IMR-90 (cell line): ENCODE data around the gene IFNGR1. TPM values are rescaled to one million over a fixed set of nuclear protein-coding genes. Genes with fewer than 3 reads are reported as not detected.

Source experiments
- ATAC-seq: fragments of 200-7000 bp; cut with Tn5 transposase; 2 replicates; pipeline ENCODE4 v1.9.1; 2020; ENCODE audit warnings: low read depth, mild to moderate bottlenecking, moderate library complexity
- BruUV-seq: library from RNA; stranded (reverse); fragments of 400-500 nt; replicated peaks from 2 replicates; lab custom pipeline; 2021; lab: Mats Ljungman, UMichigan
- CTCF ChIA-PET: fragments of 300-600 bp; formaldehyde crosslinking; extraction: SDS; loops from one replicate; lab custom pipeline; 2021; ENCODE audit warnings: antibody characterized with exemption; lab: Yijun Ruan, JAX
- POLR2A ChIA-PET: fragments of 300-600 bp; sonication (Branson Sonifier 250); formaldehyde crosslinking; loops from one replicate; lab custom pipeline; 2022; ENCODE audit warnings: antibody characterized with exemption; ENCODE audit not compliant: unreplicated experiment; lab: Charles Lee
- DNase-seq: peaks from one replicate; pipeline ENCODE4 v3.0.0; 2013
- H2AFZ ChIP-seq: replicated peaks from 2 replicates; pipeline ENCODE3; 2013; ENCODE audit warnings: low read length, mild to moderate bottlenecking; ENCODE audit not compliant: poor library complexity
- H2AK5ac ChIP-seq: 2 replicates; pipeline ENCODE4 v1.6.1; 2013; ENCODE audit warnings: low read depth, low read length, inconsistent platforms
- H2AK9ac ChIP-seq: replicated peaks from 2 replicates; pipeline ENCODE3; 2013; ENCODE audit warnings: mild to moderate bottlenecking, low read depth, low read length, moderate library complexity; ENCODE audit not compliant: poor library complexity
- H2BK120ac ChIP-seq: 2 replicates; pipeline ENCODE4 v1.6.1; 2013; ENCODE audit warnings: low read depth, low read length, inconsistent platforms
- H2BK15ac ChIP-seq: 3 replicates; pipeline ENCODE4 v1.6.1; 2013; ENCODE audit warnings: low read depth, low read length, inconsistent platforms
- H2BK20ac ChIP-seq: 2 replicates; pipeline ENCODE4 v1.6.1; 2013; ENCODE audit warnings: low read depth, mild to moderate bottlenecking, inconsistent platforms, low read length, moderate library complexity
- H2BK5ac ChIP-seq: 2 replicates; pipeline ENCODE4 v1.6.1; 2013; ENCODE audit warnings: mild to moderate bottlenecking, low read depth, low read length, inconsistent platforms; ENCODE audit not compliant: poor library complexity, severe bottlenecking
- H3K14ac ChIP-seq: replicated peaks from 2 replicates; pipeline ENCODE4 v1.6.1; 2013; ENCODE audit warnings: low read depth, low read length, inconsistent platforms
- H3K18ac ChIP-seq: 2 replicates; pipeline ENCODE4 v1.6.1; 2013; ENCODE audit warnings: low read depth, low read length, control low read depth
- H3K23ac ChIP-seq: 2 replicates; pipeline ENCODE4 v1.6.1; 2013; ENCODE audit warnings: low read depth, low read length, inconsistent platforms
- H3K27ac ChIP-seq: 2 replicates; pipeline ENCODE4 v1.5.1; 2013; ENCODE audit warnings: mild to moderate bottlenecking, control low read depth, low read length; ENCODE audit not compliant: insufficient read depth
- H3K27me3 ChIP-seq: 2 replicates; pipeline ENCODE4 v1.6.1; 2013; ENCODE audit warnings: low read length; ENCODE audit not compliant: control insufficient read depth, insufficient read depth
- H3K36me3 ChIP-seq: 2 replicates; pipeline ENCODE4 v1.6.1; 2013; ENCODE audit warnings: low read length, mixed read lengths; ENCODE audit not compliant: control insufficient read depth, insufficient read depth
- H3K4ac ChIP-seq: 2 replicates; pipeline ENCODE4 v1.6.1; 2013; ENCODE audit warnings: low read depth, low read length, inconsistent platforms
- H3K4me1 ChIP-seq: 2 replicates; pipeline ENCODE4 v1.6.1; 2013; ENCODE audit warnings: low read length, mixed read lengths; ENCODE audit not compliant: control insufficient read depth, insufficient read depth
- H3K4me2 ChIP-seq: 2 replicates; pipeline ENCODE4 v1.6.1; 2013; ENCODE audit warnings: low read depth, mild to moderate bottlenecking, control low read depth, low read length, moderate library complexity
- H3K4me3 ChIP-seq: 2 replicates; pipeline ENCODE4 v1.5.1; 2013; ENCODE audit warnings: low read depth, mild to moderate bottlenecking, control low read depth, low read length, moderate library complexity; ENCODE audit not compliant: insufficient read depth
- H3K56ac ChIP-seq: 2 replicates; pipeline ENCODE4 v1.6.1; 2013; ENCODE audit warnings: low read length, inconsistent platforms; ENCODE audit not compliant: insufficient read depth; ENCODE audit errors: extremely low read depth
- H3K79me1 ChIP-seq, 2 experiments: 2 replicates each; pipeline ENCODE4 v1.6.1; 2013; ENCODE audit warnings: low read length in 2 of 2, inconsistent platforms in 1 of 2, low read depth in 1 of 2
- H3K9ac ChIP-seq: 2 replicates; pipeline ENCODE4 v1.6.1; 2013; ENCODE audit warnings: low read depth, low read length, control low read depth
- H3K9me1 ChIP-seq: 2 replicates; pipeline ENCODE4 v1.6.1; 2013; ENCODE audit warnings: low read length, inconsistent platforms; ENCODE audit not compliant: insufficient read depth
- H3K9me3 ChIP-seq: 2 replicates; pipeline ENCODE4 v1.6.1; 2013; ENCODE audit warnings: low read length; ENCODE audit not compliant: control insufficient read depth, insufficient read depth
- H4K20me1 ChIP-seq: 2 replicates; pipeline ENCODE4 v1.6.1; 2013; ENCODE audit warnings: low read length, inconsistent platforms; ENCODE audit not compliant: insufficient read depth
- H4K5ac ChIP-seq: 2 replicates; pipeline ENCODE4 v1.6.1; 2013; ENCODE audit warnings: mild to moderate bottlenecking, low read depth, low read length, control low read depth
- H4K8ac ChIP-seq, 2 experiments: 2 replicates each; pipeline ENCODE4 v1.6.1; 2013; ENCODE audit warnings: low read depth in 2 of 2, low read length in 2 of 2, control low read depth in 1 of 2, inconsistent platforms in 1 of 2
- H4K91ac ChIP-seq: 2 replicates; pipeline ENCODE4 v1.6.1; 2013; ENCODE audit warnings: low read depth, low read length, inconsistent platforms; ENCODE audit not compliant: insufficient read depth
- BHLHE40 ChIP-seq: fragments of 150-350 bp; IDR thresholded peaks from 2 replicates; pipeline ENCODE4 v1.6.1; 2016; ENCODE audit warnings: mild to moderate bottlenecking, low read depth, low read length
- CEBPB ChIP-seq: IDR thresholded peaks from 2 replicates; pipeline ENCODE4 v1.6.1; 2012; ENCODE audit warnings: low read depth, low read length, improper control_type of control experiment
- CHD1 ChIP-seq: IDR thresholded peaks from 2 replicates; pipeline ENCODE4 v1.6.1; 2012; ENCODE audit warnings: low read depth, low read length, improper control_type of control experiment
- FOS ChIP-seq: fragments of 150-350 bp; IDR thresholded peaks from 2 replicates; pipeline ENCODE4 v1.6.1; 2016; ENCODE audit warnings: low read depth, low read length
- MAFK ChIP-seq: IDR thresholded peaks from 2 replicates; pipeline ENCODE4 v1.6.1; 2012; ENCODE audit warnings: low read depth, low read length, improper control_type of control experiment
- MAZ ChIP-seq: IDR thresholded peaks from 2 replicates; pipeline ENCODE4 v1.6.1; 2012; ENCODE audit warnings: low read depth, mild to moderate bottlenecking, low read length, improper control_type of control experiment, moderate library complexity, borderline replicate concordance
- MXI1 ChIP-seq: IDR thresholded peaks from 2 replicates; pipeline ENCODE4 v1.6.1; 2012; ENCODE audit warnings: low read depth, mild to moderate bottlenecking, low read length, moderate library complexity, borderline replicate concordance
- NFE2L2 ChIP-seq: fragments of 150-350 bp; IDR thresholded peaks from 2 replicates; pipeline ENCODE4 v1.6.1; 2016; ENCODE audit warnings: low read depth, mild to moderate bottlenecking, low read length
- POLR2A ChIP-seq: IDR thresholded peaks from 2 replicates; pipeline ENCODE4 v1.6.1; 2012; ENCODE audit warnings: mild to moderate bottlenecking, low read depth, low read length
- RAD21 ChIP-seq: IDR thresholded peaks from 2 replicates; pipeline ENCODE4 v1.6.1; 2012; ENCODE audit warnings: low read length, improper control_type of control experiment
- RCOR1 ChIP-seq: IDR thresholded peaks from 2 replicates; pipeline ENCODE4 v1.6.1; 2012; ENCODE audit warnings: mild to moderate bottlenecking, low read length, improper control_type of control experiment; ENCODE audit not compliant: insufficient replicate concordance
- RFX5 ChIP-seq: IDR thresholded peaks from 2 replicates; pipeline ENCODE4 v1.8.0; 2012; ENCODE audit warnings: low read depth, mild to moderate bottlenecking, low read length, moderate library complexity
- SMC3 ChIP-seq: fragments of 150-350 bp; IDR thresholded peaks from 2 replicates; pipeline ENCODE4 v1.6.1; 2016; ENCODE audit warnings: low read depth, mild to moderate bottlenecking, antibody characterized with exemption, low read length, moderate library complexity
- WGBS, 2 experiments: methylation state at CpG; one replicate each; pipeline versions ENCODE4 v1.1.5 to v1.1.7; 2013; ENCODE audit warnings: missing lambda C conversion rate in 2 of 2; ENCODE audit not compliant: insufficient read length in 1 of 2; ENCODE audit errors: extremely low coverage in 2 of 2; 5-methylcytosine and 5-hydroxymethylcytosine counted together
- dilution Hi-C: fragments of 300-500 bp; cut with HindIII; formaldehyde crosslinking; loops from one replicate; pipeline ENCODE4 v1.14.3; 2018; ENCODE audit warnings: low sequenced_read_pairs; ENCODE audit not compliant: unreplicated experiment
- in situ Hi-C: fragments of 300-500 bp; cut with MboI; formaldehyde crosslinking; loops from 3 replicates; pipeline ENCODE4 v1.14.3; 2019; ENCODE audit warnings: low sequenced_read_pairs, inconsistent platforms, mixed read lengths
- intact Hi-C: fragments of 100-400 bp; cut with micrococcal nuclease; formaldehyde crosslinking; loops from 2 replicates; pipeline ENCODE4 v1.10.0; 2022
- polyA plus RNA-seq, 3 experiments: library from polyadenylated mRNA; depleted of rRNA; stranded (reverse); fragments of >200 nt; gene quantifications; 2 replicates each; pipeline ENCODE4 v1.2.3, GENCODE V29; 2012; ENCODE audit warnings: low replicate concordance in 1 of 3
- total RNA-seq: library from RNA; depleted of rRNA; stranded (reverse); fragments of >200 nt; gene quantifications from 2 replicates; pipeline ENCODE4 v1.2.3, GENCODE V29; 2012
- TF ChIP-seq, protein P1 (sequence below): fragments of 150-350 bp; IDR thresholded peaks from 2 replicates; pipeline ENCODE4 v1.6.1; 2016; ENCODE audit warnings: low read depth, mild to moderate bottlenecking, low read length, moderate library complexity, borderline replicate concordance
- TF ChIP-seq, protein P2 (sequence below): conservative IDR thresholded peaks from 2 replicates; pipeline ENCODE4 v1.5.1; 2012; ENCODE audit warnings: mild to moderate bottlenecking, low read depth, low read length, improper control_type of control experiment
- TF ChIP-seq, protein P3 (sequence below): fragments of 150-350 bp; IDR thresholded peaks from 2 replicates; pipeline ENCODE4 v1.6.1; 2017; ENCODE audit warnings: mild to moderate bottlenecking, antibody characterized with exemption, low read length, low read depth

The IFNGR1 gene
- total and polyA plus RNA-seq, 2 of the 4 experiments (the other 2 are of a cell fraction), result 19.1 to 25.6 TPM

DNA sequence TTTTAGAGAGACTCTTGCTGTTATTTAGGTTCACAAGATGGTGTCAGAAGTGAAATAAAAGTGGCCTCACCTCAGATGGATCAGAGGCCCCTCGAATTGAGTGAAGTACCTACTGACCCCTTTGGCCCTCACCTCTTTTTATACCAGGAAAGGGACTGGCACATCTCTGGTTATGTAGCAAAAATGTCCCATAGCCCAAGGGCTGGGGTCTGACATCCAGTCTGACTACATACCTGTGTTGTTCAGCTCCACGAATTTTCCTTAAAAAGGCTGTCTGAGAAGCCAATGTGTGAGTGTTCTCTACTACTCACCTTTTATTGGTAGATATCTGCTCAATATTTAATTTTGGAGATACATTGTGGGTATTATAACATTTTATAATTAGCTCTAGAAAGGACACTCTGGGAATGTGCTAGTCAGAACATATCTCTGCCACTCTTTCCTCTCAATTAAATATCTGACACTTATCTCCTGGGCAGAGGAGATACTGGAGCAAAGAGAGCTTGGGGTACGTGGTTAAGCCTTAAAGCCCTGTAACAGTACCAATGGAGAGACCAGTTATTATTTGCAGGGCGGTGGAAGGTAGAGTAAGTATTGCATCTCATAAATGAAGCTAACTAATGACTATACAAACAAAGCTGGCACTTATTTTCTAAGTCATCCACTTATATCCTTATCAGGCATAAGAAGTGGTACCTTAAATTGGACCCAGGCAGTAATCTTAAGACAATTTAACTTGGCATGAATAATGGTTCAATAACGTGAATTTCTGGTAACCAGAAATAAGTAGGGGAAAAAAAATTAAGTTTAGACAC, 25.7 kb downstream of the IFNGR1 start:
- Histone ChIP-seq H3K27me3 (no peaks in the 10 kb centered on the region), H2BK120ac (no peak overlapping the region), H3K9ac (no peak overlapping the region), H4K8ac (no peak overlapping the region), H2AK9ac (no peak overlapping the region), H3K4ac (no peak overlapping the region), H3K27ac (no peak overlapping the region), H3K18ac (no peak overlapping the region), H4K91ac (no peak overlapping the region), H3K79me1 (no peaks in the 10 kb centered on the region), H2BK15ac (no peak overlapping the region), H2BK5ac (no peak overlapping the region), H3K4me2 (no peak overlapping the region), H3K14ac (no peak overlapping the region), H3K9me1 (no peaks in the 10 kb centered on the region), H2BK20ac (no peak overlapping the region), H4K5ac (no peak overlapping the region), H3K4me3 (no peak overlapping the region), H3K9me3 (no peaks in the 10 kb centered on the region), H3K23ac (no peak overlapping the region), H4K20me1 (no peaks in the 10 kb centered on the region), H3K4me1 (no peaks in the 10 kb centered on the region), H2AK5ac (no peak overlapping the region), H3K36me3 (peaks cover 5% of the 10 kb centered on the region), H3K56ac (no peak overlapping the region), H2AFZ (no peak overlapping the region)
- no CpG with 5 or more reads among the region's 5 CpGs for WGBS, 2 experiments
- ChIA-PET CTCF (no interaction called here), POLR2A (no interaction called here)
- dilution Hi-C loops, result no loop called here
- TF ChIP-seq RFX5, result no peak
- no peak for TF ChIP-seq MAFK
- no peak for TF ChIP-seq RAD21
- TF ChIP-seq RCOR1, result no peak
- no peak for TF ChIP-seq BHLHE40
- TF ChIP-seq CHD1, result no peak
- TF ChIP-seq, protein P1, sequence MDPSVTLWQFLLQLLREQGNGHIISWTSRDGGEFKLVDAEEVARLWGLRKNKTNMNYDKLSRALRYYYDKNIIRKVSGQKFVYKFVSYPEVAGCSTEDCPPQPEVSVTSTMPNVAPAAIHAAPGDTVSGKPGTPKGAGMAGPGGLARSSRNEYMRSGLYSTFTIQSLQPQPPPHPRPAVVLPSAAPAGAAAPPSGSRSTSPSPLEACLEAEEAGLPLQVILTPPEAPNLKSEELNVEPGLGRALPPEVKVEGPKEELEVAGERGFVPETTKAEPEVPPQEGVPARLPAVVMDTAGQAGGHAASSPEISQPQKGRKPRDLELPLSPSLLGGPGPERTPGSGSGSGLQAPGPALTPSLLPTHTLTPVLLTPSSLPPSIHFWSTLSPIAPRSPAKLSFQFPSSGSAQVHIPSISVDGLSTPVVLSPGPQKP, result no peak
- TF ChIP-seq, protein P2, sequence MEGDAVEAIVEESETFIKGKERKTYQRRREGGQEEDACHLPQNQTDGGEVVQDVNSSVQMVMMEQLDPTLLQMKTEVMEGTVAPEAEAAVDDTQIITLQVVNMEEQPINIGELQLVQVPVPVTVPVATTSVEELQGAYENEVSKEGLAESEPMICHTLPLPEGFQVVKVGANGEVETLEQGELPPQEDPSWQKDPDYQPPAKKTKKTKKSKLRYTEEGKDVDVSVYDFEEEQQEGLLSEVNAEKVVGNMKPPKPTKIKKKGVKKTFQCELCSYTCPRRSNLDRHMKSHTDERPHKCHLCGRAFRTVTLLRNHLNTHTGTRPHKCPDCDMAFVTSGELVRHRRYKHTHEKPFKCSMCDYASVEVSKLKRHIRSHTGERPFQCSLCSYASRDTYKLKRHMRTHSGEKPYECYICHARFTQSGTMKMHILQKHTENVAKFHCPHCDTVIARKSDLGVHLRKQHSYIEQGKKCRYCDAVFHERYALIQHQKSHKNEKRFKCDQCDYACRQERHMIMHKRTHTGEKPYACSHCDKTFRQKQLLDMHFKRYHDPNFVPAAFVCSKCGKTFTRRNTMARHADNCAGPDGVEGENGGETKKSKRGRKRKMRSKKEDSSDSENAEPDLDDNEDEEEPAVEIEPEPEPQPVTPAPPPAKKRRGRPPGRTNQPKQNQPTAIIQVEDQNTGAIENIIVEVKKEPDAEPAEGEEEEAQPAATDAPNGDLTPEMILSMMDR, result no peak
- TF ChIP-seq, protein P3, sequence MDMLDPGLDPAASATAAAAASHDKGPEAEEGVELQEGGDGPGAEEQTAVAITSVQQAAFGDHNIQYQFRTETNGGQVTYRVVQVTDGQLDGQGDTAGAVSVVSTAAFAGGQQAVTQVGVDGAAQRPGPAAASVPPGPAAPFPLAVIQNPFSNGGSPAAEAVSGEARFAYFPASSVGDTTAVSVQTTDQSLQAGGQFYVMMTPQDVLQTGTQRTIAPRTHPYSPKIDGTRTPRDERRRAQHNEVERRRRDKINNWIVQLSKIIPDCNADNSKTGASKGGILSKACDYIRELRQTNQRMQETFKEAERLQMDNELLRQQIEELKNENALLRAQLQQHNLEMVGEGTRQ, result no peak
- TF ChIP-seq NFE2L2, result no peak
- no peak for TF ChIP-seq SMC3
- TF ChIP-seq POLR2A, result no peak
- TF ChIP-seq CEBPB, result no peak
- TF ChIP-seq FOS, result no peak
- TF ChIP-seq MXI1, result no peak
- TF ChIP-seq MAZ, result no peak
- no peak for DNase-seq
- no TSS peak for BruUV-seq
- in situ Hi-C loops, result no loop called here
- ATAC-seq, result no peak
- intact Hi-C loops, result no loop called here
